ENCODE measurements around the gene PLCB4.

PLCB4 gene

DNA sequence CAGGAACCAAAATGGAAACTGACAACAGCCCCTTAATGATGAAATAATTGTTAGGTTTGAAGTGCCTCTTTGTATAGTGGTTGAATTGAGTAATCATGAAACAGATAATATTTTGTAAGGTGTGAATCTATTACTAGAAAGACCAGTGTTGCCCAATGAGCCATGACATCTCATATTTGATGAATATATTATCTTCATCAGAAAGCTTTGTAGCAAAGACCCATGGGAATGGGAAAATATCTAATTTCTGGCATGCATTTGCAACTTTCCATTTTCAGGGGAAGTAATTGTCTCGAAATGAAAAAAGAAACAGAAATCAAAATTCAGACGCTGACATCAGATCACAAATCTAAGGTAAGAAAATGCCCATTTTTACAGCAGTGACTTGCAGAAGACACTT, 388.2 kb downstream of the PLCB4 start:
- no peak for DNase-seq (ENCODE audit: extremely low read depth, low read depth)
- TF ChIP-seq, protein P1, sequence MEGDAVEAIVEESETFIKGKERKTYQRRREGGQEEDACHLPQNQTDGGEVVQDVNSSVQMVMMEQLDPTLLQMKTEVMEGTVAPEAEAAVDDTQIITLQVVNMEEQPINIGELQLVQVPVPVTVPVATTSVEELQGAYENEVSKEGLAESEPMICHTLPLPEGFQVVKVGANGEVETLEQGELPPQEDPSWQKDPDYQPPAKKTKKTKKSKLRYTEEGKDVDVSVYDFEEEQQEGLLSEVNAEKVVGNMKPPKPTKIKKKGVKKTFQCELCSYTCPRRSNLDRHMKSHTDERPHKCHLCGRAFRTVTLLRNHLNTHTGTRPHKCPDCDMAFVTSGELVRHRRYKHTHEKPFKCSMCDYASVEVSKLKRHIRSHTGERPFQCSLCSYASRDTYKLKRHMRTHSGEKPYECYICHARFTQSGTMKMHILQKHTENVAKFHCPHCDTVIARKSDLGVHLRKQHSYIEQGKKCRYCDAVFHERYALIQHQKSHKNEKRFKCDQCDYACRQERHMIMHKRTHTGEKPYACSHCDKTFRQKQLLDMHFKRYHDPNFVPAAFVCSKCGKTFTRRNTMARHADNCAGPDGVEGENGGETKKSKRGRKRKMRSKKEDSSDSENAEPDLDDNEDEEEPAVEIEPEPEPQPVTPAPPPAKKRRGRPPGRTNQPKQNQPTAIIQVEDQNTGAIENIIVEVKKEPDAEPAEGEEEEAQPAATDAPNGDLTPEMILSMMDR (IDR thresholded peaks at IDR 0.05; ENCODE audit: low read depth, low read length), result no peak

DNA sequence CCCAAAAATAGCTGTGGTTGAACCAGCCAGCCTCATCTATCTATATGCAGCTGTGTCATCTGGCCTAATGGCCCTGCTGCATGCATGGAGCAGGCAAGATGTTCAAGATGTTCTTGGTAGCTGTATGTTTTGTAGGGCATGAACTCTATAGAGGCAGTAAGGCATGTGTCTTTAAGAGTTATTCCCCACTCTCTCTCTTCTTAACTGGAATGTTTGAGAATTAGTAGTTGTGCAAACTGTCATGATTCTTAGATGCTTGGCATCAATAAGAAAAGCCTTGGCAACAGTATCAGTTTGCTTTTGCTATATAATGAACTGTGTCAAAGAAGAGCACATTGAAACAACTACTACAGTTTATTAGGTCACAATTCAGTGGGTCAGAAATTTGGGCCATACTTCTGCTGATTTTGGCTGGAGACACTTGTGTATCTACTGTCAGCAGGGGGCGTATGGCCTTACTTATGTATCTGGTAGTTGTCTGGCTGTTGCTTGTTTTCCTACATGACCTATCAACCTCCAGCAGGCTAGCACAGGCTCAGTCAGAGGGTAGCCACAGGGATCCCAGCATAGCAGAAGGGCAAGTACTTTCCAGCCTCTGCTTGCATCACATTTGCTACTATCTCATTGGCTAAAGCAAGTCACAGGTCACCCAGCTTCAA, 389.4 kb downstream of the PLCB4 start:
- DNase-seq (ENCODE audit: extremely low read depth, low read depth), result no peak
- TF ChIP-seq, protein P1 (IDR thresholded peaks at IDR 0.05; ENCODE audit: low read depth, low read length), result peak; percentile 19

DNA sequence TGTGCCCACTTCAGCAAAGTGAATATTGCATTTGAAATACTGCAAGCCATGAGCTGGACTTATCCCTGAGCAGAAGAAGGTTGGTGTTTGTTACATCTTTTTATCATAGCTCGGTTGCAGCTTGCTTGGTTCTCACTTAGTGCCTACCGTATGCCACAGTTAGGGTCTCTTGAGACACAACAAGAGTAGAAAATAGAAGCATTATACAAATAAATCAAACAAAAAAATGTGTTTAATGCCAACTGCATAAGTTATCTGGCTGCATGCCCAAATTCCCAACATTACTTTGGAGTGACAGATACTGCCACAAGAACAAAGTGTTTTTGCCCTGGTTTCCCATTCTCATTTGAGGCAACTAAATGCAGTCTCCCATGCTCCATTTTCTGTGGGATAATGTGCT, 391.6 kb downstream of the PLCB4 start:
- no peak for DNase-seq (ENCODE audit: extremely low read depth, low read depth)
- TF ChIP-seq, protein P1 (IDR thresholded peaks at IDR 0.05; ENCODE audit: low read depth, low read length), result no peak

DNA sequence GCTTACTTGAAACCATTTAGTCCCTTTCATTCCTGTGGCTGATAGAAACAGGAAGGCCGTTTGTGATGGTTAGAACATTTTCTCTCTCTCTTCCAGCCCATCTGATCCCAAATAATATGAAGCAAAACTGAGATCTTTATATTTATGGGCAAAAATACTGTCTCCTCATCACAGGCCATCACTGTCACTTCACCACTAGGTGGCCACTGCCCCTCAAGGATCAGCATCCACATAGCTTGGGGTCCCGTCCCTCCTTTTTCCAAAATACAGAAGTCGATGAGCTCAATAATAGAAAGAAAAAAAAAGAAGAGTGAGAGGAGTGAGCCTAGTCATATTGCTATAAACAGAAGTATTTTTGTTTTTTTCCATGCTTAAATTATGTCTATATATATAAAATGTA, 399.1 kb downstream of the PLCB4 start:
- TF ChIP-seq, protein P1 (IDR thresholded peaks at IDR 0.05; ENCODE audit: low read depth, low read length), result peak; percentile 32
- DNase-seq (ENCODE audit: extremely low read depth, low read depth), result no peak

DNA sequence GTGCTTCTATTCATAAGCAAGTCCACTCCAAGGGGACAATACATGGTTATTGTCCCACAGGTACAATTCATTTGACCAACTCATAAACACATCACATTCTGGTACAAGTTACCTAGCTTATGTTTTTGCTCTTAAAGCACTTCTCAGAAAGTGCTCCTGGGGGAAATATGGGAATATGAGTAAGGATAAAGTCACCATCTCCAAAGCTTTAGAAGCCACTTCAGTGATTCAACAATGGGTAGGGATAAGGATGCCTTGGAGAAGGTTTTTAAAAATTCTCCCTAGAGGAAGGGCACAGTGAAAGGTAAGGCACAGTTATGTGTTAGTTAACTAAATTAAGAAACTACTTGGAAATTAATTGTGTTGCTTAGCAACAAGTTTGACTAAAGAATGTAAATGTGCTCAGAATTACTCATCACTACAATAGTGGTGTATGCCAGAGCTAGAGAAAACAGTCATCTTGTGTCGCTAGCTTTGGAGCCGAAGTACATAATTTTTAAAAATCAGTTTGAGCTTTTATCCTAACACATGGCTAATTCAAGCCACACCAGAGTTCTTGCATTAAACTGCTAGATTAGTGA, 406.0 kb downstream of the PLCB4 start:
- TF ChIP-seq, protein P1 (IDR thresholded peaks at IDR 0.05; ENCODE audit: low read depth, low read length), result no peak

DNA sequence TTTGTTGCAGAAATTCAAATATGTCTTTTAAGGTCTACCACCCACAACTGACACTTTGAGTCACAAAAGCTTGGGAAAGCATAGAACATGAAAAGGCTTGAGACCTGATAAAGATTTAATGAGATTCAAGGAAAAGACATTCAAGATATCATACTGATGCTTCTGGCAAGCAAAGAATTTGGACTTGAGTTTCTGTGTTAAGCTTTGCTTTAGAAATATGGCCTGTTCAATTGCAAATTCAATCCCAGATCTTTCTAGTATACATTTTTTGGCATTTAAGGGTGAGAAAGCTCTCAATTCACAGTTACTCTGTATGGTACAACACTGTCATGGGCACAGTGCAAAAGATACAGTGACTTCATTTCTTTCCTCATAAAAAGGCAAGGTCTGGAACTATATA, 406.6 kb downstream of the PLCB4 start:
- DNase-seq (ENCODE audit: extremely low read depth, low read depth), result no peak
- TF ChIP-seq, protein P1 (IDR thresholded peaks at IDR 0.05; ENCODE audit: low read depth, low read length), result no peak

More for the DNA sequence above, 406.0 kb downstream of the PLCB4 start:
- DNase-seq (ENCODE audit: extremely low read depth, low read depth), result no peak

DNA sequence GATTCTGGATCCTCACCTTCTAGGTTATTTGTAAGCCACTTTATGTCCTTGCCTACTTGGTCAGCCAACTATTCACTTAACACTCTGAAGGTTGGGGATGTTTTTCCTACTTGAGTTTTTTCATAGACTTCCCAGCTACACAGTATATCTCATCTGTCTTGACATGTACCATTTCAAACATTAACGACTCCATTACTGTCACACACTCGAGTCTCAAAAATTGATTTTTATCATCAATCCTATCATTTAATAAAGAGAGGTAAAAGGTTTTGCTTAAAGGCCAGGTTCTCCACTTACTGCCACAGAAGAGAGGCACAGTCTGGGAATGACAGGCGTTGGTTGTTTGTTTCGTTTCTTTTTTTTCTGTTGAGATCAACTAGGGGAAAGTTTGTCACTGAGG, 407.3 kb downstream of the PLCB4 start:
- DNase-seq (ENCODE audit: extremely low read depth, low read depth), result no peak
- TF ChIP-seq, protein P1 (IDR thresholded peaks at IDR 0.05; ENCODE audit: low read depth, low read length), result no peak
